ENCODE results near the gene PCDH19.

Gene PCDH19, protein sequence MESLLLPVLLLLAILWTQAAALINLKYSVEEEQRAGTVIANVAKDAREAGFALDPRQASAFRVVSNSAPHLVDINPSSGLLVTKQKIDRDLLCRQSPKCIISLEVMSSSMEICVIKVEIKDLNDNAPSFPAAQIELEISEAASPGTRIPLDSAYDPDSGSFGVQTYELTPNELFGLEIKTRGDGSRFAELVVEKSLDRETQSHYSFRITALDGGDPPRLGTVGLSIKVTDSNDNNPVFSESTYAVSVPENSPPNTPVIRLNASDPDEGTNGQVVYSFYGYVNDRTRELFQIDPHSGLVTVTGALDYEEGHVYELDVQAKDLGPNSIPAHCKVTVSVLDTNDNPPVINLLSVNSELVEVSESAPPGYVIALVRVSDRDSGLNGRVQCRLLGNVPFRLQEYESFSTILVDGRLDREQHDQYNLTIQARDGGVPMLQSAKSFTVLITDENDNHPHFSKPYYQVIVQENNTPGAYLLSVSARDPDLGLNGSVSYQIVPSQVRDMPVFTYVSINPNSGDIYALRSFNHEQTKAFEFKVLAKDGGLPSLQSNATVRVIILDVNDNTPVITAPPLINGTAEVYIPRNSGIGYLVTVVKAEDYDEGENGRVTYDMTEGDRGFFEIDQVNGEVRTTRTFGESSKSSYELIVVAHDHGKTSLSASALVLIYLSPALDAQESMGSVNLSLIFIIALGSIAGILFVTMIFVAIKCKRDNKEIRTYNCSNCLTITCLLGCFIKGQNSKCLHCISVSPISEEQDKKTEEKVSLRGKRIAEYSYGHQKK (N-terminal part only)

DNA sequence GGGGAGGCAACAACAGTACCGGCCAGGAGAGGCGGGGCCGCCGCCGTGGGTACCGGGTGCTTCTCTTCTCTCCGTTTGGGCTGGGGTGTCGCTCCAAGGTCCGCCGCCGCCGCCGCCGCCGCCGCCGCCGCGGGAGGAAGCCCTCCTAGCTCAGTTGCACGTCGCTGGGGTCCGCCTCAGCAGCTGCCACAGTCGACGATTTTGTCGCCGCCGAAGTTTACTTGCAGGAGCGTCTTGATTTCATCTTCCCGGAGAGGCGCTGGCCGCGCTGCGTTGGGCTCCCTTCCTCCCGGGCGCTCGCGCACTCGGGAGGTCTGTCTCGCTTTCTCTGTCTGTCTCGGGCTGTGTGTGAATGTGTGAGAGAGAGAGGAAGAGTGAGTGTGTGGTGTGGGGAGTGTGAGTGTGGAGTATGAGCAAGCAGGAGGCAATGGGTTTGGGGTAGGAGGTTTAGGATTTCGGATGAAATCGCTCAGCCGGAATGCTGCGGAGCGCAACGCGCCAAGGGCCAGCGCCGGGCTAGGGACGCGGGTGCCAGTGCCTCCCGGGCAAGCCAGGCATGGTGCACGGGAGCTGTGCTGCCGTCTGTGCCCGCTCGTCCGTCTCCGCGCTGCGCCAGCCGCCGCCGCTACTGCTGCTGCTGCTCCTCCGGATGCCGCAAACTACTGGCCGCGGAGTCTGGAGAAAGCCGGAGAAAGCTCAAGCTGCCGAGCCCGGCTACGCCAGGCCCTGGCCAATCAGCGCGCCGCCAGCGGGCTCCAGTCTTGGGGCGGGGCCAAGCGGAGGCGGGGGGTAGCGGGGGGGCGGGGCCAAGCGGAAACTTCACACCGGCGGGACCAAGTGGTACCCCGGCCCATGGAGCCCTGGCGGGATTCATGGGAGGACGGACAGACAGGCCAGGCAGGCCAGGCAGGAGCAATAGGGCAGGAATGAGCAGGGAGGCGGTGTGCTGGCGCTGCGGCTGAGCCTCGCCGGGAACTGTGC, at the start of gene PCDH19:
TSS of gene PCDH19 (minus strand) at position 664 of the 981 bp plus-strand sequence. CDS start 1,676 bp downstream, outside the sequence.
- no peaks in the 10 kb centered on the region for H3K9me3 ChIP-seq (ENCODE audit: insufficient read depth, low read depth, low read length)
- no peaks in the 10 kb centered on the region for H3K79me2 ChIP-seq (ENCODE audit: insufficient read depth, low read length)
- TF ChIP-seq, protein P1, sequence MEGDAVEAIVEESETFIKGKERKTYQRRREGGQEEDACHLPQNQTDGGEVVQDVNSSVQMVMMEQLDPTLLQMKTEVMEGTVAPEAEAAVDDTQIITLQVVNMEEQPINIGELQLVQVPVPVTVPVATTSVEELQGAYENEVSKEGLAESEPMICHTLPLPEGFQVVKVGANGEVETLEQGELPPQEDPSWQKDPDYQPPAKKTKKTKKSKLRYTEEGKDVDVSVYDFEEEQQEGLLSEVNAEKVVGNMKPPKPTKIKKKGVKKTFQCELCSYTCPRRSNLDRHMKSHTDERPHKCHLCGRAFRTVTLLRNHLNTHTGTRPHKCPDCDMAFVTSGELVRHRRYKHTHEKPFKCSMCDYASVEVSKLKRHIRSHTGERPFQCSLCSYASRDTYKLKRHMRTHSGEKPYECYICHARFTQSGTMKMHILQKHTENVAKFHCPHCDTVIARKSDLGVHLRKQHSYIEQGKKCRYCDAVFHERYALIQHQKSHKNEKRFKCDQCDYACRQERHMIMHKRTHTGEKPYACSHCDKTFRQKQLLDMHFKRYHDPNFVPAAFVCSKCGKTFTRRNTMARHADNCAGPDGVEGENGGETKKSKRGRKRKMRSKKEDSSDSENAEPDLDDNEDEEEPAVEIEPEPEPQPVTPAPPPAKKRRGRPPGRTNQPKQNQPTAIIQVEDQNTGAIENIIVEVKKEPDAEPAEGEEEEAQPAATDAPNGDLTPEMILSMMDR (conservative IDR thresholded peaks at IDR 0.05; ENCODE audit: low read length): no peak
- TF ChIP-seq EZH2phosphoT487 (IDR thresholded peaks at IDR 0.05; ENCODE audit: borderline replicate concordance): no peak
- H3K4me3 ChIP-seq (ENCODE audit: low read length, poor library complexity, severe bottlenecking): no peak within 1 kb of the TSS
- no peak within 1 kb of the TSS for H2AFZ ChIP-seq (ENCODE audit: low read length)
- H4K20me1 ChIP-seq (ENCODE audit: insufficient read depth, low read length, poor library complexity, severe bottlenecking): no peaks in the 10 kb centered on the region
- H3F3A ChIP-seq (ENCODE audit: low read depth): no peaks in the 10 kb centered on the region
- no peaks in the 10 kb centered on the region for H3K9me2 ChIP-seq (replicated peaks; ENCODE audit: low read depth, low read length)
- H3K4me1 ChIP-seq (ENCODE audit: insufficient read depth, low read length, poor library complexity, severe bottlenecking): no peaks in the 10 kb centered on the region
- H3K27me3 ChIP-seq (ENCODE audit: insufficient read depth, low read length, poor library complexity, severe bottlenecking): no peaks in the 10 kb centered on the region
- no peak within 1 kb of the TSS for H3K9ac ChIP-seq (ENCODE audit: low read depth, low read length, poor library complexity, severe bottlenecking)
- H3K4me2 ChIP-seq (ENCODE audit: low read depth, low read length, poor library complexity, severe bottlenecking): no peak within 1 kb of the TSS
- H3K36me3 ChIP-seq (ENCODE audit: insufficient read depth, low read length): no peaks in the 10 kb centered on the region

DNA sequence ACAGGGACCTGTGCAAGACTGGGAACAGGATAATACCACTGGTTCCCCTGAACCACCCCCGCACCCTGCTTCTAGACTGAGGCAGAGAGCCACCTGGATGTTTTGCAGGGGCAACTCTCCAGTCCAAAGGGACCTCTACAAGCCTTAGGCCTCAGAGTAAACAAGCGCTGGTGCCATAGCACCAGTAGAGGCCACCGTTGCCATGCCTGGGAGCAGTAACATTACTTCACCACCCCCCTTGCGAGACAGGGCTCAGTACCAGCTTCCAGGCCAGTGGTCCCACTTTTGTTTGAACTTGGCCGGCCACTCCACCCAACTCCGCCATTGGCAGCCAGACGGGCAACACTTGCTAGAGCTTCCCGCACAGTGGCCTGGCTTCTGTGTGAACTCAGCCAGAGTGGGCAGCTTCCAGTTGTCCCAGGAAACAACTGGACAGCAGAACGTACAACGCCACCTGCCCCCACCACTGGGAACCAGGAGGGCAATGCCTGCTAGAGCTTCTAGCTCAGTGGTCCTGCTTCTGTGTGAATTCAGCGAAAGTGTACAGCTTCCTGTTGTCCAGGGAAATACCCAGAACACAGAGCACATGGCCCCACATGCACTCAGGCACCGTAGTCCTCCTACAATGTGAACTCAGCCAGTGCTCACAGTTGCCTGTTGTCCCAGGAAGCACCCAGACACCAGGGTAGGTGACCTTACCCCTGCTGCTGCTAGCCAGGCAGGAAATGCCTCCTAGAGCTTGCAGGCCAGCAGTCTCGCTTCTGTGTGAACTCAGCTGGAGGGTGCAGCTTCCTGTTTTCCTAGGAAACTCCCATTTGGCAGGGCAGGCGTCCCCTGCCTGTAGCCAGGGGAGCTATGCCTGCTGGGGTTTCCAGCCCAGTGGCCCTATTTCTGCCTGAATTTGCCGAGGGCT, 39.9 kb upstream of the PCDH19 start:
- no peak for TF ChIP-seq EZH2phosphoT487 (IDR thresholded peaks at IDR 0.05; ENCODE audit: borderline replicate concordance)
- TF ChIP-seq, protein P1 (conservative IDR thresholded peaks at IDR 0.05; ENCODE audit: low read length): no peak
- Histone ChIP-seq H3K4me2 (ENCODE audit: low read depth, low read length, poor library complexity, severe bottlenecking) (no peak overlapping the region), H3K9me3 (ENCODE audit: insufficient read depth, low read depth, low read length) (no peaks in the 10 kb centered on the region), H4K20me1 (ENCODE audit: insufficient read depth, low read length, poor library complexity, severe bottlenecking) (no peaks in the 10 kb centered on the region), H2AFZ (ENCODE audit: low read length) (no peak overlapping the region), H3F3A (ENCODE audit: low read depth) (no peaks in the 10 kb centered on the region), H3K36me3 (ENCODE audit: insufficient read depth, low read length) (no peaks in the 10 kb centered on the region), H3K9me2 (replicated peaks; ENCODE audit: low read depth, low read length) (no peaks in the 10 kb centered on the region), H3K9ac (ENCODE audit: low read depth, low read length, poor library complexity, severe bottlenecking) (no peak overlapping the region), H3K27me3 (ENCODE audit: insufficient read depth, low read length, poor library complexity, severe bottlenecking) (no peaks in the 10 kb centered on the region), H3K4me3 (ENCODE audit: low read length, poor library complexity, severe bottlenecking) (no peak overlapping the region), H3K4me1 (ENCODE audit: insufficient read depth, low read length, poor library complexity, severe bottlenecking) (no peaks in the 10 kb centered on the region), H3K79me2 (ENCODE audit: insufficient read depth, low read length) (no peaks in the 10 kb centered on the region)

Measured in Loucy (cell line).